Fibroblast of lung (primary cell): Measurements from ENCODE around the gene LMNTD2.

Experiments
- EZH2 ChIP-seq: IDR thresholded peaks from 2 replicates; pipeline ENCODE4 v1.5.1; 2012; ENCODE audit warnings: low read length, control low read depth, mild to moderate bottlenecking; ENCODE audit errors: missing control alignments
- TF ChIP-seq, protein P1 (sequence below), 2 donors: IDR thresholded peaks in 1 of 2; conservative IDR thresholded peaks in 1 of 2; 1 replicate in 1 of 2; 2 replicates in 1 of 2; pipeline ENCODE4 v1.5.1; 2011 to 2012; ENCODE audit warnings: low read length in 2 of 2, control low read depth in 1 of 2, inconsistent platforms in 1 of 2, low read depth in 1 of 2, mild to moderate bottlenecking in 1 of 2

DNA sequence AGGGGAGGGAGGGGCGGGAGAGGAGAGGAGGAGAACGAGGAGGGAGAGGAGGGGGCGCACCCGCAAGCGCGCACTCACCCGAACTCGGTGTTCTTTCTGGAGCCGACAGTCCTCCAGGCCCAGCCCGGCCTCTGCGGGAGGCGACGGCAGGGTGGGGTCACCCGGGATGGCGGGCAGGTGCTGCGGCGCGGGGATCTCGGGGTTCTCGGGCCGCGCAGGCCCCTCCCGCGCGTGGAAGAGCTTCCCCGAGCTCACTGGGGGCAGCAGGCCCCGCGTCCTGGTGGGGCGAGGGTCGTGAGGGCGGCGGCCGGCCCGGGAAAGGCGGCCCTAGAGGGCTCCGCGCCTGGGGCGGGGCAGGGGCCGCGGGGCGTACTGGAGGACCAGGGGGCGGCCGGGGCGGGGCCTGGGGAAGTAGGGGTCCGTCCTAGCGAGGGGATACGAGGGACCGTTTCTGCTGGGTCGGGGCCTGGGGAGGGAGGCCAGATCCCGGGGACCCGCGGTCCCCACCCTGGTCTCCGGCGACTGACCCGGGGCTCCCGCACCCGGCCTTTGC lies 5.2 kb downstream of the LMNTD2 start:
- TF ChIP-seq, protein P1, sequence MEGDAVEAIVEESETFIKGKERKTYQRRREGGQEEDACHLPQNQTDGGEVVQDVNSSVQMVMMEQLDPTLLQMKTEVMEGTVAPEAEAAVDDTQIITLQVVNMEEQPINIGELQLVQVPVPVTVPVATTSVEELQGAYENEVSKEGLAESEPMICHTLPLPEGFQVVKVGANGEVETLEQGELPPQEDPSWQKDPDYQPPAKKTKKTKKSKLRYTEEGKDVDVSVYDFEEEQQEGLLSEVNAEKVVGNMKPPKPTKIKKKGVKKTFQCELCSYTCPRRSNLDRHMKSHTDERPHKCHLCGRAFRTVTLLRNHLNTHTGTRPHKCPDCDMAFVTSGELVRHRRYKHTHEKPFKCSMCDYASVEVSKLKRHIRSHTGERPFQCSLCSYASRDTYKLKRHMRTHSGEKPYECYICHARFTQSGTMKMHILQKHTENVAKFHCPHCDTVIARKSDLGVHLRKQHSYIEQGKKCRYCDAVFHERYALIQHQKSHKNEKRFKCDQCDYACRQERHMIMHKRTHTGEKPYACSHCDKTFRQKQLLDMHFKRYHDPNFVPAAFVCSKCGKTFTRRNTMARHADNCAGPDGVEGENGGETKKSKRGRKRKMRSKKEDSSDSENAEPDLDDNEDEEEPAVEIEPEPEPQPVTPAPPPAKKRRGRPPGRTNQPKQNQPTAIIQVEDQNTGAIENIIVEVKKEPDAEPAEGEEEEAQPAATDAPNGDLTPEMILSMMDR (conservative IDR thresholded peaks at IDR 0.05 in 1 of 2, IDR thresholded peaks at IDR 0.05 in 1 of 2; ENCODE audit: low read depth in 1 of 2, low read length in 2 of 2): peak in 1 of 2 donors; percentile 1
- TF ChIP-seq EZH2: peak; percentile 76
